GM10266 (cell line): Measurements from ENCODE around the gene RGL4.
"Not testable (repeated sequence)": the region's sequence is repeated elsewhere in the genome, so short reads cannot be mapped to it uniquely, and the experiment has no call there.

Experiments used
- DNase-seq: peaks from one replicate; pipeline ENCODE4 v3.0.0; 2012; ENCODE audit errors: extremely low spot score
- CTCF ChIP-seq: IDR thresholded peaks from 2 replicates; pipeline ENCODE4 v1.5.1; 2012; ENCODE audit warnings: mild to moderate bottlenecking, low read depth; ENCODE audit not compliant: control insufficient read depth, insufficient read depth; ENCODE audit errors: missing control alignments

The RGL4 gene

GRCh38 chr22:23690713-23691112 is at the start of gene RGL4:
TSS of gene RGL4 (plus strand) at chr22:23691013. CDS start at chr22:23692031, 1,018 bp downstream.
- DNase-seq: no peak
- no peak for TF ChIP-seq CTCF

GRCh38 chr22:23646526-23646925 is 44.3 kb upstream of the RGL4 start:
- not testable (repeated sequence) for DNase-seq

- TF ChIP-seq CTCF: no peak
- no peak for DNase-seq
These were observed 41.7 kb upstream of the RGL4 start for GRCh38 chr22:23649071-23649501.

- no peak for TF ChIP-seq CTCF
- DNase-seq: no peak
These were observed 39.1 kb upstream of the RGL4 start for GRCh38 chr22:23651676-23652075.

- no peak for TF ChIP-seq CTCF
These were observed 38.5 kb upstream of the RGL4 start for GRCh38 chr22:23652286-23652685.

GRCh38 chr22:23652711-23653110 is 38.1 kb upstream of the RGL4 start:
- no peak for TF ChIP-seq CTCF
- DNase-seq: no peak

More at GRCh38 chr22:23652286-23652685, 38.5 kb upstream of the RGL4 start:
- DNase-seq: no peak

GRCh38 chr22:23655891-23656475 is 34.8 kb upstream of the RGL4 start:
- no peak for TF ChIP-seq CTCF

GRCh38 chr22:23657727-23658126 is 33.1 kb upstream of the RGL4 start:
- TF ChIP-seq CTCF: no peak
- no peak for DNase-seq

More at GRCh38 chr22:23655891-23656475, 34.8 kb upstream of the RGL4 start:
- no peak for DNase-seq

- not testable (repeated sequence) for DNase-seq
These were observed 30.4 kb upstream of the RGL4 start for GRCh38 chr22:23660381-23660780.
